Kidney epithelial cell (primary cell): ENCODE measurements around the gene WBP4. TPM values are rescaled to one million over a fixed set of nuclear protein-coding genes. Genes with fewer than 3 reads are reported as not detected.
"Not testable (repeated sequence)": the region's sequence is repeated elsewhere in the genome, so short reads cannot be mapped to it uniquely, and the experiment has no call there.

Experiments used
- DNase-seq: peaks from one replicate; pipeline ENCODE4 v3.0.0-alpha.2; 2010; ENCODE audit warnings: low read depth
- H3K27me3 ChIP-seq: 2 replicates; pipeline ENCODE4 v1.6.0; 2011; ENCODE audit warnings: low read length; ENCODE audit not compliant: control insufficient read depth, insufficient read depth
- H3K36me3 ChIP-seq: 2 replicates; pipeline ENCODE4 v1.5.1; 2011; ENCODE audit warnings: low read length; ENCODE audit not compliant: control insufficient read depth, insufficient read depth
- H3K4me3 ChIP-seq: 2 replicates; pipeline ENCODE4 v1.5.1; 2011; ENCODE audit warnings: low read depth, mild to moderate bottlenecking, control low read depth, low read length
- total RNA-seq: library from RNA; depleted of rRNA; stranded (reverse); fragments of >200 nt; gene quantifications from 2 replicates; pipeline ENCODE4 v1.2.3, GENCODE V29; 2015
- TF ChIP-seq, protein P1 (sequence below): IDR thresholded peaks from 2 replicates; pipeline ENCODE4 v1.5.1; 2011; ENCODE audit warnings: mild to moderate bottlenecking, moderate library complexity, low read length, control low read depth, inconsistent platforms; ENCODE audit not compliant: insufficient read depth, poor library complexity, severe bottlenecking

Gene WBP4
- total RNA-seq, 1 donor from 2014 or later = 13.8 TPM

DNA sequence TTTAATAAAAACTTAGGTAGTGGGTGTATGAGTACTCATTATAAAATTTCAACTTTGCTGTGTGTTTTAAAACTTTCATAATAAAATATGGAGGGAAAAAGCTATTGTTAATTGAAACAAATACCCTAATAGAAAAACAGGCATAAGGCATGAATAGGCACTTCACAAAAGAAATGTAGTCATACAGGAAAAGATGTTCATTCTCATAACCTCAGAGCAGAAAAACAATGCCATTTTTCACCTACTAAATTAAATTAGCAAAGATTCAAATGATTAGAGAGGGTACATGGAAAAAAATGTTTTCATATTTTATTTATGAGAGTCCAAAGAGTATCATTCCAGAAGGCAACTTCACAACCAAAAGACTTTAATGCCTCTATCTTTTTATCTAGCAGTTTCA is 21.6 kb upstream of the WBP4 start:
- no peak for DNase-seq
- no peaks in the 10 kb centered on the region for H3K36me3 ChIP-seq
- TF ChIP-seq, protein P1, sequence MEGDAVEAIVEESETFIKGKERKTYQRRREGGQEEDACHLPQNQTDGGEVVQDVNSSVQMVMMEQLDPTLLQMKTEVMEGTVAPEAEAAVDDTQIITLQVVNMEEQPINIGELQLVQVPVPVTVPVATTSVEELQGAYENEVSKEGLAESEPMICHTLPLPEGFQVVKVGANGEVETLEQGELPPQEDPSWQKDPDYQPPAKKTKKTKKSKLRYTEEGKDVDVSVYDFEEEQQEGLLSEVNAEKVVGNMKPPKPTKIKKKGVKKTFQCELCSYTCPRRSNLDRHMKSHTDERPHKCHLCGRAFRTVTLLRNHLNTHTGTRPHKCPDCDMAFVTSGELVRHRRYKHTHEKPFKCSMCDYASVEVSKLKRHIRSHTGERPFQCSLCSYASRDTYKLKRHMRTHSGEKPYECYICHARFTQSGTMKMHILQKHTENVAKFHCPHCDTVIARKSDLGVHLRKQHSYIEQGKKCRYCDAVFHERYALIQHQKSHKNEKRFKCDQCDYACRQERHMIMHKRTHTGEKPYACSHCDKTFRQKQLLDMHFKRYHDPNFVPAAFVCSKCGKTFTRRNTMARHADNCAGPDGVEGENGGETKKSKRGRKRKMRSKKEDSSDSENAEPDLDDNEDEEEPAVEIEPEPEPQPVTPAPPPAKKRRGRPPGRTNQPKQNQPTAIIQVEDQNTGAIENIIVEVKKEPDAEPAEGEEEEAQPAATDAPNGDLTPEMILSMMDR = no peak
- no peak overlapping the region for H3K4me3 ChIP-seq
- no peaks in the 10 kb centered on the region for H3K27me3 ChIP-seq

DNA sequence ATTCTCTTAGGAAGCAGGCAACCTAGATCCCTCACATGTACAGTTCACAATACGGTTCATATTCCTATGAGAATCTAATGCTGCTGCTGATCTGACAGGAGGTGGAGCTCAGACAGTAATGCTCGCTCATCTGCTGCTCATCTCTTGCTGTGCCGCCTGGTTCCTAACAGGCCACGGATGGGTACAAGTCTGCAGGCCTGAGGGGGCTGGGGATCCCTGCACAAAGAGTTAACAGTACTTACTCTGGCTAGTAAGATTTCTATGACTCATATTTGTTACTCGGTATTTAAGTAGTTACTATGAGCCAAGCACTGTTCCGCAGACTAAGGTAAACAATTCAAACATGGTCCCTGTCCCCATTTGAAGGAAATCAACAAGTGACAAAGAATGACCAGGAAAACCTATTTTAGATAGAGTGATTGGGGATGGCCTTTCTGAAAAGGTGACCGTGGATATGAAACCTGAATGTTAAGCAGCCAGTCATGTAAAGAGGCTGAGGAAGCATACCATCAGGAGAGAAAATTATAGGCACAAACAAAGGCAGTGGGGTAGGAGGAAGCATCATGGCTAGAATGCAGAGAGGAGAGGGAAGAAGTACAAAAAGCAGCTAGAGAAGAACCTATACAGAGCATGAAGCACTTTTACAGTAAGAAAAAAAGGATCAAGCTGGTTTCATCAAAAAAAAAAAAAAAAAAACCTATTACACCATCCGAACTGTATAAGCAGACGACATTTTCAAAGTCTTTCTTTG is 20.6 kb upstream of the WBP4 start:
- H3K4me3 ChIP-seq = no peak overlapping the region
- DNase-seq = no peak
- H3K36me3 ChIP-seq = no peaks in the 10 kb centered on the region
- TF ChIP-seq, protein P1 = no peak
- H3K27me3 ChIP-seq = no peaks in the 10 kb centered on the region

DNA sequence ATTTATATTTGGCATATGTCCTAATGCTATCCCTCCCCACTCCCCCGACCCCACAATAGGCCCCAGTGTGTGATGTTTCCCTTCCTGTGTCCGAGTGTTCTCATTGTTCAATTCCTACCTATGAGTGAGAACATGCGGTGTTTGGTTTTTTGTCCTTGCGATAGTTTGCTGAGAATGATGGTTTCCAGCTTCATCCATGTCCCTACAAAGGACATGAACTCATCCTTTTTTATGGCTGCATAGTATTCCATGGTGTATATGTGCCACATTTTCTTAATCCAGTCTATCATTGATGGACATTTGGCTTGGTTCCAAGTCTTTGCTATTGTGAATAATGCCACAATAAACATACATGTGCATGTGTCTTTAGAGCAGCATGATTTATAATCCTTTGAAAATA is 18.9 kb upstream of the WBP4 start:
- not testable (repeated sequence) for DNase-seq, H3K36me3 ChIP-seq, H3K27me3 ChIP-seq, H3K4me3 ChIP-seq

DNA sequence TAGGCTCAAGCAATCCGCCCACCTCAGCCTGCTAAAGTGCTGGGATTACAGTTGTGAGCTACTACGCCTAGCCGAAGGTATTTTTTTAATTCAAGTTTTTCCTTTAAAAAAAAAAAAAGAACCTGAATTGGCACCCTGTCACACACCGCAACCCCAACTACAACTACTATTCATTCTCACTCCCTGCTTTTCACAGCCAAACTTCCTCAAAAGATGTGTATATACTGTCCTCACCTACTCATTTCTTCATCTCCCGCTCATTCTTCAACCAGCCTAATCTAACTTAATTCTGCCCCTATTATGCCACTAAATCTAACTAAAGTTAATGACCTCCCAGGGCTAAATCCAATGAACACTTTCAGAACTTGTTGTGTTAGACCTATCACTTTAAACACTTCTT is 12.7 kb upstream of the WBP4 start:
- Histone ChIP-seq H3K27me3 (no peaks in the 10 kb centered on the region), H3K36me3 (no peaks in the 10 kb centered on the region), H3K4me3 (no peak overlapping the region)
- TF ChIP-seq, protein P1 = no peak
- no peak for DNase-seq

GRCh38 chr13:41049480-41050440 is 11.5 kb upstream of the WBP4 start:
- TF ChIP-seq, protein P1 = no peak
- Histone ChIP-seq H3K4me3 (no peak overlapping the region), H3K36me3 (no peaks in the 10 kb centered on the region), H3K27me3 (no peaks in the 10 kb centered on the region)
- no peak for DNase-seq

- no peaks in the 10 kb centered on the region for H3K27me3 ChIP-seq
- H3K4me3 ChIP-seq = no peak overlapping the region
- no peaks in the 10 kb centered on the region for H3K36me3 ChIP-seq
- TF ChIP-seq, protein P1 = no peak
- DNase-seq = no peak
Measured at GRCh38 chr13:41052441-41052840, 8.9 kb upstream of the WBP4 start.
